Right forelimb (tissue), 1 donor: Measurements from ENCODE around the gene BPI.
A peak's percentile ranks its signal among the peaks of the same experiment; 100 is the strongest.
"Not testable (repeated sequence)": the region's sequence is repeated elsewhere in the genome, so short reads cannot be mapped to it uniquely, and the experiment has no call there.

Experiments
- DNase-seq: peaks from one replicate; pipeline ENCODE4 v3.0.0-alpha.2; 2018

Gene BPI

GRCh38 chr20:38338849-38339520 is 35.0 kb downstream of the BPI start:
- DNase-seq = no peak

GRCh38 chr20:38339521-38339896 is 35.6 kb downstream of the BPI start:
- not testable (repeated sequence) for DNase-seq

- no peak for DNase-seq
Measured at GRCh38 chr20:38339997-38340396, 36.0 kb downstream of the BPI start.

- DNase-seq = no peak
Measured at GRCh38 chr20:38340693-38341092, 36.7 kb downstream of the BPI start.

- DNase-seq = no peak
Measured at GRCh38 chr20:38342216-38342615, 38.3 kb downstream of the BPI start.

- no peak for DNase-seq
Measured at GRCh38 chr20:38342713-38343310, 38.9 kb downstream of the BPI start.

- DNase-seq = peak; percentile 50
Measured at GRCh38 chr20:38343311-38344106, 39.6 kb downstream of the BPI start.

- DNase-seq = no peak
Measured at GRCh38 chr20:38344107-38344701, 40.2 kb downstream of the BPI start.

- no peak for DNase-seq
Measured at GRCh38 chr20:38345643-38346042, 41.7 kb downstream of the BPI start.

- DNase-seq = no peak
Measured at GRCh38 chr20:38346247-38346651, 42.3 kb downstream of the BPI start, which contains the start of gene LBP. TSS of gene LBP (plus strand) at chr20:38346482. CDS start at chr20:38346517, 35 bp downstream.

GRCh38 chr20:38346741-38347140 is 42.8 kb downstream of the BPI start:
- DNase-seq = no peak

GRCh38 chr20:38349856-38350255 is 45.9 kb downstream of the BPI start:
- DNase-seq = no peak

GRCh38 chr20:38350879-38351775 is 47.2 kb downstream of the BPI start:
- no peak for DNase-seq

GRCh38 chr20:38353316-38353715 is 49.4 kb downstream of the BPI start:
- no peak for DNase-seq

GRCh38 chr20:38354227-38354626 is 50.3 kb downstream of the BPI start:
- DNase-seq = no peak

GRCh38 chr20:38355161-38356012 is 51.4 kb downstream of the BPI start:
- DNase-seq = no peak

- no peak for DNase-seq
Measured at GRCh38 chr20:38357653-38358207, 53.8 kb downstream of the BPI start.

- no peak for DNase-seq
Measured at GRCh38 chr20:38358556-38358955, 54.6 kb downstream of the BPI start.

GRCh38 chr20:38363004-38363747 is 59.2 kb downstream of the BPI start:
- DNase-seq = no peak

- DNase-seq = no peak
Measured at GRCh38 chr20:38369389-38369788, 65.4 kb downstream of the BPI start.
